GM19193 (cell line): ENCODE data around the gene CHD9NB.

Experiments
- POLR2A ChIP-seq: IDR thresholded peaks from 4 replicates; pipeline ENCODE4 v1.6.1; 2011; ENCODE audit not compliant: insufficient read depth, insufficient read length; ENCODE audit errors: extremely low read depth

CHD9NB gene

GRCh38 chr16:53071748-53072301 lies 19.1 kb upstream of the CHD9NB start:
- TF ChIP-seq POLR2A, result no peak

GRCh38 chr16:53069772-53070171 lies 17.1 kb upstream of the CHD9NB start:
- no peak for TF ChIP-seq POLR2A

GRCh38 chr16:53068423-53068833 lies 15.7 kb upstream of the CHD9NB start:
- no peak for TF ChIP-seq POLR2A

- TF ChIP-seq POLR2A, result no peak
These were observed 15.0 kb upstream of the CHD9NB start for GRCh38 chr16:53067675-53068074.

- TF ChIP-seq POLR2A, result no peak
These were observed 12.9 kb upstream of the CHD9NB start for GRCh38 chr16:53065461-53066061.

GRCh38 chr16:53064081-53064578 lies 11.4 kb upstream of the CHD9NB start:
- no peak for TF ChIP-seq POLR2A

- peak; percentile 31 for TF ChIP-seq POLR2A
These were observed 9.0 kb upstream of the CHD9NB start for GRCh38 chr16:53061701-53062159.

GRCh38 chr16:53061256-53061655 lies 8.6 kb upstream of the CHD9NB start:
- TF ChIP-seq POLR2A, result no peak

- TF ChIP-seq POLR2A, result no peak
These were observed 7.0 kb upstream of the CHD9NB start for GRCh38 chr16:53059672-53060071.

GRCh38 chr16:53058882-53059281 lies 6.2 kb upstream of the CHD9NB start:
- TF ChIP-seq POLR2A, result no peak

GRCh38 chr16:53058441-53058840 lies 5.7 kb upstream of the CHD9NB start:
- no peak for TF ChIP-seq POLR2A

- TF ChIP-seq POLR2A, result no peak
These were observed 5.0 kb upstream of the CHD9NB start for GRCh38 chr16:53057658-53058057.

GRCh38 chr16:53056392-53056881 lies 3.7 kb upstream of the CHD9NB start:
- TF ChIP-seq POLR2A, result no peak

- no peak for TF ChIP-seq POLR2A
These were observed 3.1 kb upstream of the CHD9NB start for GRCh38 chr16:53055541-53056391.
